GM18870 (cell line): ENCODE results near the gene MS4A1.
"Not testable (repeated sequence)": the region's sequence is repeated elsewhere in the genome, so short reads cannot be mapped to it uniquely, and the experiment has no call there.

Experiments used
- ATAC-seq: cut with Tn5 transposase; IDR thresholded peaks from one replicate; pipeline ENCODE4 v1.9.1; 2021; ENCODE audit warnings: moderate library complexity; ENCODE audit not compliant: unreplicated experiment

The MS4A1 gene

DNA sequence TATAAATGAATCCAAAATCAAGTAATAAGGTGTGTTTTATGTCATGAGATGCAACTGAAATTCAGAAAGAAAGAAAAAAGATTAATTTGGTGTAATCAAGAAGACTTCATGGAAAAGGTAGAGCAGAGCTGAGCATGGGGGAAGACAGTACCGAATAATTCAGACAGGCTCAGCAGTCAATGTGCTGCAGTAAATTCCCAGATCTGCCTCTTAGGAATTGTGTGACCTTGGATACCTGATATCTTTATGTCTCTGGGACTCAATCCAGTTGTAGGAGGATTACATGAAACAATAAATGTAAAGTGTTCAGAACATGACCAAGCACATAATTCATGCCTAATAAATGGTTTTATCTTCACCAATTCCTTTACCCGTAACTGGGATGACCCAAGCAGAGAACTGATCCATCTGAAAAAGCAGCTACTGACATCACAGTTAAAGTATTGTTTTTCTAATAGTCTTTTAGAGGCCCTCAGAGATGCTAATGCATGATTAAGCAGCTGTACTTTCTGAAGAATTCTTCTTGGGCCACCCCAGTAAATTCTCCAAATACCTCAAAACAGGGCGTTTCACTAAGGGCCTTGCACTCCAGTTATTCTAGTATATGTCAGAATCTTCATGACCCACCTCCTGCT lies 44.7 kb downstream of the MS4A1 start:
- ATAC-seq = no peak

DNA sequence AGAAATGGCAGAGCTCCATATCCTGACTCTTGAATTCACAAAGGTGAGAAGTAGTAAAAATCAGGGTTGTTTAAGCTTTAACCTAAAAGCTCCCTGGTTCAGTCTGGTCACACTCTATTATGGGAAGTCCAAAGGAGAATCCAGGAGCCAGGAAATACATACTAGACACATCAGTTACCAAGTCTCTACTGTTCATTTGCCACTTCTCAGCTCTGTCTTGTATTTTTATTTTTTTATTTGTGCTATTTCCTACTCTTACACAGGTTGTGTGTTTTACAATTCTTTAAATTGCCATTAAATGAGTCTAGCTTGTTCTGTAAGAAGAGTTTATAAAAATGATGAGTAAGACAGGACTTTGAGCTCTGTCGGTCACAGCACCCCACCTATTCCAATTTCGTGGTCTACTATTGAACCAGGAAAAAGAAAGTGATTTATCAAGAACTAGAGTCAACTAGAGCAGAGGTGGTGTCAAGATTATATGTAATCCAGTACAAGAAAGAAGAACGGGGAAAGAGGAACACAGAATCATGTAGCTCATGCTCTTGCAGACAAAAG lies 46.7 kb downstream of the MS4A1 start:
- peak; percentile 49 for ATAC-seq

DNA sequence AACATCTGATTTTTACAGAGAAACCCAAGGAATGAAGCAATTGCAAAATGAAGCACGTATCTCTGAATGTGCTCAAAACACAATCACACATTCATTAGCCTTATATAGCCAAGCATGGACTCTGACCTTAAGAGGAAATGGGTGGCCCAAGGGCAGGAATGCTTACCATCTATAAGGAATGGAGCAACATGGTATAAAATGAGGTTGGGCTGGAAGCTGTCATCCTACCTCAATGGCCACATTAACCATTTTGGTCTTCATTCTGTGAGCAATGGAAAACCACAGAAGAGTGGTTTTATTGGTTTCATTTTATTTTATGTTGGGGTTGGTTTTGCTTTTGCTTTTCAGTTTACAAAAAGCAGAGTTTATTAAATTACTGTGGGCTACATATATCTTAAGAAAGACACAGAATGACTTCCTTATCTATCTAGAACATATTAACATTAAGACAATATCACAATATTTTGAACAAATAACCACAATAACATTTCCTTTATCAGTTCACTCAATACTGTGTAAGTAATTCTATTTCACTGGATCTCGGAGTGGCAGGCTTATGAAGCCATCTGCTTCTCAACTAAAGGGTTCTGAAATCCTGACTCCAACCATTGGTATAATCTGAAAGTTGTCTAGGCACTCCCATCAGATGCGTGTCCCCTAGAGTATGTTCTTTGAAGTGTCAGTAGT lies 48.7 kb downstream of the MS4A1 start:
- ATAC-seq = peak; percentile 36

DNA sequence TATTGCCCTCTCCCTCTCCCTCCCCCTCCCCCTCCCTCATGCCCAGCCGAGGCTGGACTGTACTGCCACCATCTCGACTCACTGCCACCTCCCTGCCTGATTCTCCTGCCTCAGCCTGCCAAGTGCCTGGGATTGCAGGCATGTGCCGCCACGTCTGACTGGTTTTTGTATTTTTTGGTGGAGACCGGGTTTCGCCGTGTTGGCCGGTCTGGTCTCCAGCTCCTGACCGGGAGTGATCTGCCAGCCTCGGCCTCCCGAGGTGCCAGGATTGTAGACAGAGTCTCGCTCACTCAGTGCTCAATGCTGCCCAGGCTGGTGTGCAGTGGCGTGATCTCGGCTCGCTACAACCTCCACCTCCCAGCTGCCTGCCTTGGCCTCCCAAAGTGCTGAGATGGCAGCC lies 54.0 kb downstream of the MS4A1 start:
- ATAC-seq = not testable (repeated sequence)

DNA sequence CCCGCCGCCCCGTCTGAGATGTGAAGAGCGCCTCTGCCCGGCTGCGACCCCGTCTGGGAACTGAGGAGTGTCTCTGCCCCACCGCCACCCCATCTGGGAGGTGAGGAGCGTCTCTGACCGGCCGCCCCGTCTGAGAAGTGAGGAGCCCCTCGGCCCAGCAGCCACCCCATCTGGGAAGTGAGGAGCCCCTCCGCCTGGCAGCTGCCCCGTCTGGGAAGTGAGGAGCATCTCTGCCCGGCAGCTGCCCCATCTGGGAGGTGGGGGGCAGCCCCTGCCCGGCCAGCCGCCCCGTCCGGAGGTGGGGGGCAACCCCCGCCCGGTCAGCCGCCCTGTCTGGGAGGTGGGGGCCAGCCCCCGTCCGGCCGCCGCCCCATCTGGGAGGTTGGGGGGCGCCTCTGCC lies 54.6 kb downstream of the MS4A1 start:
- not testable (repeated sequence) for ATAC-seq

DNA sequence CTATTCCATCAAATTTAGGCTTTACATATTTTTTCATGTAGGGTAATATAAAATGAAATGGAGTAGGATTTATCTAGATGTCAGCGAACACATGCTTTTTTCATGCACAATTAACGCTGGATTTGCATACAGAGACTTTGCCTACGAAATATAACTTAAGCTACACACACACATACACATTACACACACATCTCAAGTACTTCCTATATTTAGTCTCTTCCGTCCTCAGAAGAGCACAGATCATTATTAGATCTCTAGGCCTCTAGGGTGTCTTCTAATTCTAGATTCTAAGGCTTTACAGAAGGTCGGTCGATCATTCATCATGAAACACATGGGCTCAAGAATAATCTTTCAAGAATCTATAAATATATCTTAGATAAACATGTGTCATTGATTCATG lies 55.7 kb downstream of the MS4A1 start:
- ATAC-seq = no peak

DNA sequence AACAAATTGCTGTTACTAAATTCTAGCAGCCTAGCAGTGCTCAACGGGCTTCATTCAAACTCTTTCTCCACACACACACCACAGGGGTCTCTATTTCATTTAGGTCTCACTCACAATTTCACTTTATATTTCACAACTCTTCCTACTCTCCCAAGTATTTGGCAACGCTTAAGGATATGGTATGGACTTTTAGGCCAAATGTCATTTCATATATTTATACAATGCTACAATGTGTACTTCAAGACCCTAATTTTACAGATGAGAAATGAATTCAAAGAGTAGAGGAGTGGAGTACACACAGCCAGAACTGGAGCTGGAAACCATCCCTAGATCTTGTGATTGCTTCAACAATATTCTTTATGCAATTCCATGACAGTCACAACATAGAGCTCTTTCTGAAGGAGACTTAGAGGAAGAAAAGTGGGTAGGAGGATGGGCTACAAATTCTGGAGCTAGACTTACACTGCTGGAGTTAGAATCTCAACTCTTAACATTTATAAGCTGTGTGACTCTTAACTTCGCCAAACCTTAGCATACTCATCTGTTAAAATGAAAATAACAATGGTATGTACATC lies 57.1 kb downstream of the MS4A1 start:
- ATAC-seq = no peak

DNA sequence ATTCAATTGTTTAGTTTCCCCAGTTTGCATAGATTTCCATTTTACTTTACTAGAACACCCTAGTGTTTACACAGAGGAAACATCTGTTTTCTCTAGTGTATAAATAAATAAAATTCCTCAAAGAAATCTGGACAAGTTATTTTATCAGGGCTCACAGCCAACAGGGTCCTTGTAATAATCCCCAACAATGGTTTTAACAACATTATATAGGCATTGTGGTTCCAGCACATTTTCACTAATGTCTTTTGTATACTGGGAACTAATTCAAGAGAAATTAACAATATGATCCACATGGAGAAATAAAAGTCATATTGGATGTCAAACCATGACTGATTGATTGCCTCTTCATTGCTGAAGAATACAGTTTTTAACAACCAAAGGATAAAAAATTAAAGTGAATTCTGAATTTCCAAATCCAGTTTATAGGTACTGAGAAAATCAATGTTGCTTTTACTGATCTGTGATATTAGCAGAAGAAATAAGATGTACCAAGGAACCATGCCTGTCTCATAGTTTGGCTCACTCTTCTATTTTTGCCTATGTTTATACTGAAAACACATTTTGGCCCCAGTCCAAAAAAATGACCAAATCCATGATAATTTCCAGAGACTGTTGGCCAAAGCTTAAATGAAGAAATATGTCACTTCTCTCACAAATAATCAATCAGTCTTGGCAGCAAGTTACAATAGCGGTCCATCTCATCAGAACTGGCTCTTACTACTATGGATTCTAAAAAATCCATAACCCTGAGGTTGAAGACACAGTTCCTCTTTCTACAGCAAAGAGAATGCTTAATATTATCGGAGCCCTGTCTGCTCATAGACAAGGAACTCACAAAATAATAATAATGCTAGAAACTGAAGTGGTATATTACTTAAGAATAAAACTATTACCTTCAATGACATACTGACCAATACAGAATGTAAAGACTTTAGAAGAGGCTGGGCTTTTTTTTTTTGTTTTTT lies 58.1 kb downstream of the MS4A1 start:
- no peak for ATAC-seq

DNA sequence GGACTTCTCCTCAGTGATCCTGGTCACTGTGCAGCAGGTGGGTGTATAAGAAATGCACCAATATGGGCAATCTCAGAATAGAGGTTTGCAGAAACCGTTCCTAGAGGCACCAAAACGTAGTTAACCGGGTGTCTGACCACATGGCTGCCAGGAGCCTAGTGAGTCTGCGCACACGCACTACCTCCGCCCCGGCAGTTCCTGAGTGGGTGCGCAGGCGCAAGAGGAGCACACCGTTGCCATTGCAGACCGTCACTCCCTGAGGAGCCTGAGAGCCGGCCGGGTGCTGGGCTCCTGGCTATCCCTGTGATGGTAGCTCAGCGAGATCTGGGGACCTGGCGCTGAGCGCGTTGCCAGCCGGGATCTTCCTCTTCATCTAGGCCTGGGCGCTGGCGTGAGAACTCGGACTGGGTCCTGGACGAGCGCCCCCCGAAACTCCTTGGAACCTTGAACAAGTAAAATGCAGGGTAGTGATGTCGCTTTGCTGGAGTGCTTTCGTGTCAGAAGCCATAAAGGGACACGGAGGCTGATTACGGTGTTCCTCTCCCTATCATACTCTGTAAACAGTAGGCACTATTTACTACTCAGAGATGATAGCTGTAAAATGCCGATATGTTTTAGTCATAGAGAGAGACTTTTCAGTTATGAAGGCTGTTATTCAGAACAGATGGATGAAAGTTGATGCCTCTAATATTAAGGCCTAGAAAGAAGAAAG lies 59.7 kb downstream of the MS4A1 start, which contains the start of gene MS4A13:
Gene MS4A13, plus strand, starts transcription at position 249 of the 712 bp plus-strand sequence. CDS start 2,692 bp downstream, outside the sequence.
- no peak for ATAC-seq
